LNCaP clone FGC (cell line): ENCODE data around the gene SPIN1.

Experiments used
- DNase-seq: peaks from one replicate; pipeline ENCODE4 v3.0.0-alpha.2; 2011; ENCODE audit warnings: low read depth
- H3K4me3 ChIP-seq: 2 replicates; pipeline ENCODE4 v1.5.1; 2011; ENCODE audit warnings: mild to moderate bottlenecking, low read depth, low read length, control low read depth
- CTCF ChIP-seq: IDR thresholded peaks from 2 replicates; pipeline ENCODE4 v1.5.1; 2012; ENCODE audit warnings: mild to moderate bottlenecking; ENCODE audit not compliant: control insufficient read depth, insufficient read depth; ENCODE audit errors: extremely low read depth

The SPIN1 gene

DNA sequence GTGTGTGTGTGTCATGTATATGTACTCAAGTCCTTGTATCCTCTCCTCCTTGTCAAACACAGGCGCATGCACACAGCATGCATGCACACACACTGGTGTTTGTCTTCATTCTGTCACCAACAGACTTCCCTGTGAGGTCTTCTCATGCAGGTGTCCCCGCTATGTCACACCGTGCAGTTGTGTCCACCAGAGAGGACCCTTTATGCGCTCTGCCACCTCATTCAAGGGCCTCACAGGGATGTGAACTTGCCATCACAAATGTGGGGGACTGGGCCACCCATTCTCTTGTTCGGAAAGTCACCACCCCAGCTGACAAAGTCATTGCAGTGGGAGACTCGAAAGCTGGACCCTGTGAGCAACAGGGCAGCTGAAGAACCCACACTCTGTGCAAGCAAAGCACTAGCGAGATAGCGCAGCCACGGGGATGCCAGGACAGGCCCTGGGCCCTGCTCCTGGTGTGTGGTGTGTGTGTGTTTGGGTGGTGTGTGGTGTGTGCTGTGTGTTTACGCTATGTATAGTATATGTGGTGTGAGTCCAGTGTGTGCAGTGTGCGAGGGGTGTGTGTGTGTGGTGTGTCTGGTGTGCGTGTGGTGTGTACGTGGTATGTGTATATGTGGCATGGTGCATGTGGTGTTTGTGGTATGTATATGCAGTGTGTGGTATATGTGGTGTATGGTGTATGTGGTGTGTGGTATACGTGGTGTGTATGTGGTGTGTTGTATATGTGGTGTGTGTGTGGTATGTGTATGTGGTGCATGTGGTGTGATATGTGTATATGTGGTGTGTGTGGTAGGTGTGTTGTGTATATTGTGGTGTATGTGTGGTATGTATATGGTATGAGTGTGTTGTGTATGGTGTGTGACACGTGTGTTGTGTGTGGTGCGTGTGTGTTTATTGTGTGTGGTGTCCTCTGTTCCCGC is 115.9 kb downstream of the SPIN1 start:
- no peak for DNase-seq
- TF ChIP-seq CTCF = no peak

GRCh38 chr9:88508326-88508725 is 120.1 kb downstream of the SPIN1 start:
- DNase-seq = no peak
- H3K4me3 ChIP-seq = no peak overlapping the region
- no peak for TF ChIP-seq CTCF

More for the DNA sequence above, 115.9 kb downstream of the SPIN1 start:
- H3K4me3 ChIP-seq = no peak overlapping the region

- no peak for TF ChIP-seq CTCF
- H3K4me3 ChIP-seq = no peak overlapping the region
- no peak for DNase-seq
Measured at GRCh38 chr9:88511906-88512305, 123.7 kb downstream of the SPIN1 start.

- no peak for DNase-seq
- no peak overlapping the region for H3K4me3 ChIP-seq
- no peak for TF ChIP-seq CTCF
Measured at GRCh38 chr9:88514247-88514646, 126.0 kb downstream of the SPIN1 start.

DNA sequence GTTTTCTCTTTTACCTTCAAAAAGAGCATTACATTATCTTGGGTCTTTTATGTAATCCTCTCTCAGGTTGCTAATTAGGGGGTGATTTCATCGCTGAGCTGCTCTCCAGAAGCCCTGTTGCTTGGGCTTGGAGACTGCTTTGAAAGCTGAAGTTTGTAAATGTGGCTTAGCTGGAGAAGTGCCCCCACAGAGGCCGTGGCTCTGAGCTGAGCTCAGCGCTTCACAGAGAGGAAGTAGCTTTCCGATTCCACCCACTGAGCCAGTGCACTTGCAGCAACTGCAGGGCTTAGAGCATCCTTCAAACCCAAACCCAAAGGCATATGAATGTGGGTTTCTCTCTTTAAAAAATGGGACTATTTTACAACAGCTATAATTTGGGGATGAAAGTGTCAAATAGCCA is 133.1 kb downstream of the SPIN1 start:
- H3K4me3 ChIP-seq = no peak overlapping the region
- DNase-seq = no peak
- no peak for TF ChIP-seq CTCF

- H3K4me3 ChIP-seq = no peak overlapping the region
- TF ChIP-seq CTCF = no peak
- no peak for DNase-seq
Measured at GRCh38 chr9:88522360-88522759, 134.1 kb downstream of the SPIN1 start.

DNA sequence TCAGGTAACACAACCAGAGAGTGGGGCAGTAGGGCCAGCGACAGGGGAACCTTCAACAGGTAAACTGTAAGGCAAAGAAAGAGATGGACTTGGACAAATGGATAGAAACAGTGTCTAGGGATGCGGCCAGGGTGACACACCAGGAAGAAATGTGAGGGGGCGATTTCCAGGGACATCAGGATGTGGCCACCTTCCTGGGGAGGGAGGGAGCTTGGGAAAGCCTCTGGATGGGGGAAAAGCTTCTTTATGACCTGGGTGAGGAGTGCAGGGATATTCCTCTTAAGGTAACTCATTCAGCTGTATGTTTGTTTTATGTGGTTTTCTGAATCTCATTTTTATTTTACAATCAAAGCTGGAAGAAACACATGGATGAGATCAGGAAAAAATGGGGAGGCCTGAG is 134.8 kb downstream of the SPIN1 start:
- TF ChIP-seq CTCF = no peak
- H3K4me3 ChIP-seq = no peak overlapping the region
- no peak for DNase-seq
